ENCODE measurements around the gene TRIM42. TPM values are rescaled to one million over a fixed set of nuclear protein-coding genes. Genes with fewer than 3 reads are reported as not detected.

TRIM42 gene
- polyA plus RNA-seq, 2 of the 4 experiments (the other 2 are of a cell fraction): not detected

- DNase-seq (ENCODE audit: low read depth in 1 of 2, low spot score in 1 of 2) (no peak), FAIRE-seq (no peak), ATAC-seq (no peak)
- Histone ChIP-seq H3K4me2 (no peak overlapping the region), H3K4me1 (no peaks in the 10 kb centered on the region), H3K27ac (no peak overlapping the region), H3K9me3 (no peaks in the 10 kb centered on the region), H3K4me3 (no peak overlapping the region)
- POLR2A ChIA-PET: no interaction called here
- CTCF ChIA-PET: no interaction called here
- TF ChIP-seq SREBF2 (IDR thresholded peaks at IDR 0.05) (no peak), RCOR1 (IDR thresholded peaks at IDR 0.05; ENCODE audit: low read depth, low read length) (no peak), TFCP2L1 (CRISPR knock-in tag; IDR thresholded peaks at IDR 0.05) (no peak), E2F6 (IDR thresholded peaks at IDR 0.05; ENCODE audit: borderline replicate concordance, low read depth) (no peak), HMGXB4 (CRISPR knock-in tag; IDR thresholded peaks at IDR 0.05; ENCODE audit: borderline replicate concordance) (no peak), JUN (IDR thresholded peaks at IDR 0.05) (no peak), ELK1 (IDR thresholded peaks at IDR 0.05; ENCODE audit: low read depth, low read length) (no peak)
- 7% methylated on average over 1 of the region's 1 CpG for WGBS (ENCODE audit: missing lambda C conversion rate)
Measured at GRCh38 chr3:140703496-140703895, 25.6 kb downstream of the TRIM42 start.

GRCh38 chr3:140704733-140705132 lies 26.9 kb downstream of the TRIM42 start:
- H3K9me3 ChIP-seq: no peaks in the 10 kb centered on the region
- H3K4me2 ChIP-seq: no peak overlapping the region
- FAIRE-seq (no peak), ATAC-seq (no peak), DNase-seq (ENCODE audit: low read depth in 1 of 2, low spot score in 1 of 2) (no peak)
- WGBS (ENCODE audit: missing lambda C conversion rate): 0% methylated on average over 1 of the region's 1 CpG
- H3K4me3 ChIP-seq: no peak overlapping the region
- TF ChIP-seq NR3C1 (IDR thresholded peaks at IDR 0.05) (no peak), ZSCAN20 (CRISPR knock-in tag; IDR thresholded peaks at IDR 0.05) (no peak), SREBF2 (IDR thresholded peaks at IDR 0.05) (no peak), NFE2L2 (conservative IDR thresholded peaks at IDR 0.05; ENCODE audit: low read length) (no peak), EHF (CRISPR knock-in tag; IDR thresholded peaks at IDR 0.05) (no peak), ZC3H11A (IDR thresholded peaks at IDR 0.05) (no peak), BHLHE40 (IDR thresholded peaks at IDR 0.05; ENCODE audit: low read depth, low read length) (no peak), HDAC2 (IDR thresholded peaks at IDR 0.05) (no peak), PHF8 (IDR thresholded peaks at IDR 0.05; ENCODE audit: borderline replicate concordance, low read depth) (no peak), FOXS1 (CRISPR knock-in tag; IDR thresholded peaks at IDR 0.05) (no peak), BCL3 (IDR thresholded peaks at IDR 0.05) (no peak), ZNF302 (CRISPR knock-in tag; IDR thresholded peaks at IDR 0.05) (no peak), CBX8 (IDR thresholded peaks at IDR 0.05) (no peak), MAX (IDR thresholded peaks at IDR 0.05) (no peak), KDM5A (IDR thresholded peaks at IDR 0.05) (no peak), ESRRA (IDR thresholded peaks at IDR 0.05; ENCODE audit: borderline replicate concordance, low read length) (no peak), RNF2 (IDR thresholded peaks at IDR 0.05; ENCODE audit: borderline replicate concordance, low read depth) (no peak)
- ChIA-PET CTCF (no interaction called here), POLR2A (no interaction called here)
- H3K27ac ChIP-seq: no peak overlapping the region
- no peaks in the 10 kb centered on the region for H3K4me1 ChIP-seq
